GM21367 (cell line): ENCODE data around the gene MUC6.

Experiments
- ATAC-seq: cut with Tn5 transposase; IDR thresholded peaks from one replicate; pipeline ENCODE4 v1.9.1; 2021; ENCODE audit not compliant: unreplicated experiment

Gene MUC6

DNA sequence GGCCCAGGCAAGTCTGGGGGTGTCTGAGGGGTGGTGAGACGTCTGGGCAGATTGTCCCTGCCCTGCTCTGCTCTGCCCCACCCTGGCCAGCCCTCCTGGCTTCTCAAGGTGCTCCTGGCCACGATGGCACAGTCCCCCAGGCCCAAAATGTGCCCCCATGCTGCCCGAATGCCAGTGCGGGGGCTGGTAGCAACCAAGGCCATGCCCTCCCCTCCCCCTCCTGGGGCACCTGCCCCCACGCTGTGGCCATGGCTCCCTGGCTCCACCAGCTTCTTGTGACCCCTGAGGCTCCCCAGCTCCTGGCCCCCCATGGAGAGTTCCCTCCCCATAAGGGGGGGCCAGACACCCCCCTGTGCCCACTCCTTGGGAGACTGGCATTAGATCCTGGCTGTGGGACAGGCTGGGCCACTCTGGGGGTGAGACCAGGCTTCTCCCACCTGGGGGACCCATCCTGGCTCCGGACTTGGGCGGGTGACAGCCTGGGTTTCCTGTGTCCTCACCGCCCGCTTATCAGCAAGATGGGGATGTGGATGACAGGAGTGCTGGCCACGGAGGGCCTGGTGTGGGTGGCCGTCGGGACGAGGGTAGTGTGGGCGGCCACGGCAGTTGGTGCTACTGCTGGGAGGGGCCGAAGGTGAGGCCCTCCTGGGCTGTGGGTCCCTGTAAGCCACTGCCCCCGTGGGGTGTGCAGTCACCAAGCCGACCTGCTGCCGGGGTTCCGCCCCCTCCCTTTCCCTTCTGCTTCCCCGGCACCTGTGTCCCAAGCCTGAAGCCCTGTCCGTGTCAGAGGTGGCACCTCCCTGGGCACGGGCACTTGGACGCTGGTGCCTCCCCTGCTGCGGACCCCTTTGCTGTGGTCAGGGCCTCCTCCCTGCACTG is 15.9 kb upstream of the MUC6 start:
- ATAC-seq: no peak

DNA sequence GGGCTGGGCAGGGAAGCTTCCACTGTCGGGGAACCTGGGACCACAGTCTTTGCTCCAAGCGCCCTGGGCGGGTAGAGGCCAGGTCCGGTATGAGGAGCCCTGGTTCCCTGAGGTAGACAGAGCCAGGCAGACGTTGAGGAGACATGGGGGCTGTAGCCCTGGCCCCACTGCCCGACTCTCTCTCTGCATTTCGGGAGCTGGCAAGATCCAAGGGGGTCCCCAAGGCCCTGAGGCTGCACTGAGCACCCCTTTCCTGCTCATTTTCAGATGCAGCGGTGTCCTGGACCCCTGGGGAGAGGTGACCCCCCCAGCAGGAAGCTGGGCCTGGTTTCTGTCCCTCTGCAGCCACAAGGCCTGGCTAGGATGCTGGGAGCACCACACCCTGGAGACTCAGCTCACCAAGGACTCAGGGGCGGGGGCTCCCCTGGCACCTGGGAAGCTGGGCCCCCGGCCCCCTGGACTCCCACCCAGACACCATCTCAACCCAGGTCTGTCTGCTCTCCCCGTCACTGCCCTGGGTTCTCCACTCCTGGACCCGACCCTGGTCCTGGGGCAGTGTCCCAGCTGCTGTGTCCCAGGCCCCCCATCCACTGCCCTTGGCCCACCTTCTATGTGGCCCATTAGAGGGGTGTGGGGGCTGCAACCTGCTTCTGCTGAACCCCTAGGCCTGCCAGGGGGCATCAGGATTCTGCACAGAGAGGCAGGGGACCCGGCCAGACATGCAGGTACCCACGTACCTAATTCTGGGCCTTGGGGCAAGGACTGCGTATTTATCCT is 15.0 kb upstream of the MUC6 start:
- no peak for ATAC-seq

DNA sequence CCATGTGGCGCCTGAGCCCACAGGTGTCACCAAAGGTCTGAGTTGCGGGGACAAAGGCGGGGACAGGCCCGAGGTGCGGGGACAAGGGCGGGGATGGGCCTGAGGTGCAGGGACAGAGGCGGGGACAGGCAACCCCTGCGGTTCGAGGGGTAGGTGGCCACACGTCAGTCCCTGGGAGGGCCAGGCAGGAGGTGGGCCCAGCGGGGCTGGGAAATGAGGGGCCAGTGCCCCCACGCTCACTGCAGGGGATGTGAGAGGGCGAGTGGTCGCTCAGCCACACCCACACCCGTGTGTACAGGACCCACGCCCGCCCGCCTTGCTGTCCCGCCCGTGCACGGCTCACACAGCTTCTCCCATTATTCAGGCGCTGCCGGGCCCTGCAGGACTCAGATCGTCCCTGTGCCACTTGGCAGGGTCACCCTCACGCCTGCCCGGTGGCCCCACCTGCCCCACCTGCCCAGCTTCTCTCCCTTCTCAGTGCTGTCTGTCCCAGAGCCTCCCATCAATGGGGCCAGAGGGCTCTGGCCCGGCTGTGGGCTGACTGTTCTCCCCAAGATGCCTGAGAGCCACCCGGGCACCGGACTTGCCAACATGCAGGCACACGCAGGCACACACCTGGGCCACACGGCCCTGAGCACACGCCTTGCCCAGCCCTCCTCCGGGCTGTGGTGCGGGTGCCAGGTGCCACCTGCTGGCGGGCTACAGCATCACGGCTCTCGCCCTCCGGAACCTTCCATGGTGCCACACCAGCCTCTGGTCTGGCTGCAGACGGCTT is 14.2 kb upstream of the MUC6 start:
- no peak for ATAC-seq

DNA sequence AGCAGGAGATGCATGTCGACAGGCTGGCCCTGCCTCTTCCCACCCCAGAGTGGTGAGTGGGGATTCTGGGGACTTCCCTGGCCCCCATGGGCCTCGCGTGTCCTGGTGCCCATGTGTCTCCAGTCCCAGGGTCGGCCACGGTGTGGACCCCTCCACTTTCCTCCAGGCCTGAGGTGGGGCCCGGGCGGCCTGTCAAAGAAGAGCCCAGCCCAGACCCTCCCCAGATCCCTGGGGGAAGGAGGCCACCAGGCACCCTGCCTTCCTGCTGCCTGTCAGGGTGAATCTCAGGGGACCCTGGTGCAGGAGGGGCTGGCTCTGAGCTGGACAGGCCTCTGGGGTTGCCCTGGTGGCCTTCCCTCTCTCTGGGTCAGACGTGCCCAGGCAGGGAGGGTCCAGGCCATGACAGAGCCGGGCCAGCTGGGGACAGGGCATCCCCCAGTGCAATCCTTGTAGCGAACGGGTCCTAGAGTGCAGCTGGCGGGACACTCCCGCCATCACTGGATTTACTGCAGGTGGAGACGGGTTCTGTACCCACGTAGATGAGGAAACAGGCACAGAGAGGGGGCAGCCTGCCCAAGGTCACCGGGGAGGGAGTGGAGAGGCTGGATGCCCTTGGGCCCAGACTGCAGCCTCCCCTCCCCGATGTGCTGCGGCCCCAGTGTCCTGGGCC is 13.5 kb upstream of the MUC6 start:
- no peak for ATAC-seq

DNA sequence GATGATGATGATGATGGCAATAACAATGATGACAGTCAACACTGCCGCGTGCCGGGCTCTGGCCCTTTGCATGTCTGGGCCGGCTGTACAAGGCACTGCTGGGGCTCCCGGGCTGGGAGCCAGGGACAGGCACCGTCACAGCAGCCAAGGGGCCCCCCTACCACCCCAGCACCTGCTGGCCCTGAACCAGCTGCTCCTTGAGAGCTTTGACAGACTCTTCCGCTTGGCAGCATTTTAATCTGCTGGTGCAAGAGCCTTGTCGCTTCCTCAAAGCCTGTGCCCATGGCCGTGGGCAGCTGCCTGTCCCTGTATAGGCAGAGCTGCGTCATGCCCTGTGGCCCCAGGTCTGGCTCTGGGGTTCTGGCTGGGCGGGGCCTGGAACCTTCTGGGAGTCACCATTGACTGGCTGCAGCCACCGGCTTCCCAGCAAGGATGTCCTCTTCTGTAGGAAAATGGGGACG is 12.9 kb upstream of the MUC6 start:
- ATAC-seq: no peak

DNA sequence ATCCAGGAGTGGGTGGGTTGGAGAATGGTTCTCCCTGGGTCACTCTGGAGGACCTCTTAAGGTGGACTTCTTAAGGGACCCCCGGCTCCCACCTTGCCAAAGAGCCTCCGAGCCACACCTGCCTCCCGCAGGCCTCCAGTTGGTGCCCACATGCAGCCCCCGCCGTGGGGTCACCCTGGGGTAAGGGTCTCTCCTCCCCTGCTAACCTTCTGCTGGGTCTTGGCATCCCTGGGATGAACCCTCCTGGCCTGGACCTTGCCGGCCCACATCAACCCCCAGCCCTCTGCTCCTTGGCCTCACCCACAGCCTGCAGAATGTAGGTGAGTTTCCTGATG is 12.5 kb upstream of the MUC6 start:
- ATAC-seq: no peak

DNA sequence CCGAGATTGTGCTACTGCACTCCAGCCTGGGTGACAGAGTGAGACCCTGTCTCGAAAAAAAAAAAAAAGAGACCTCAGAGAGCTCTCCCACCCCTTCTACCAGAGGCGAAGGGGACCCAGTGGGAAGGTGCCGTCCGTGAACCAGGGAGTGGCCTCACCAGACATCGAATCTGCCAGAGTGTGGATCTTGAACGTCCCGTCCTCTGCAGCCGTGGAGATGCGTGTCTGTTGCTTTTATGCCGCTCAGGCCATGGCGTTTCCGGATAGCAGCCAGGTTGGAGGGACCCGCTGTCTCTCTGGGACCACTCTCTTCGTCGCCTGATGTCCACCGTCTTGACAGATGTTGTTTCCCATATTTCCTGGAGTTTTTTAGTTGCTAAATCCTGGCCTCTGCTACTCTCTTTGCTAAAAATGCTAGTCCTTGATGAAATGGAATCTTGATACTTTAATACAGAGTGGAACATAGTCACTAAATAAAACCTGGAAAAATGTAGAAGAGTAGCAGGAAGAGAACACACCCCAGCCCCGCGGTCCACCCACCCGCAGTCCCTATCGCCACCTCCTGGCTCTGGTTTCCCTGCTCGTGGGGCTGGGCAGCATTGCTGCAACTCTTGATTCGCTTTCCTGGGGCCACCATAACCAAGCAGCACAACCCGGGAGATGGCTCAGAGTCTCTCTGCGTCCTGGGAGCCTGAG is 12.0 kb upstream of the MUC6 start:
- no peak for ATAC-seq

DNA sequence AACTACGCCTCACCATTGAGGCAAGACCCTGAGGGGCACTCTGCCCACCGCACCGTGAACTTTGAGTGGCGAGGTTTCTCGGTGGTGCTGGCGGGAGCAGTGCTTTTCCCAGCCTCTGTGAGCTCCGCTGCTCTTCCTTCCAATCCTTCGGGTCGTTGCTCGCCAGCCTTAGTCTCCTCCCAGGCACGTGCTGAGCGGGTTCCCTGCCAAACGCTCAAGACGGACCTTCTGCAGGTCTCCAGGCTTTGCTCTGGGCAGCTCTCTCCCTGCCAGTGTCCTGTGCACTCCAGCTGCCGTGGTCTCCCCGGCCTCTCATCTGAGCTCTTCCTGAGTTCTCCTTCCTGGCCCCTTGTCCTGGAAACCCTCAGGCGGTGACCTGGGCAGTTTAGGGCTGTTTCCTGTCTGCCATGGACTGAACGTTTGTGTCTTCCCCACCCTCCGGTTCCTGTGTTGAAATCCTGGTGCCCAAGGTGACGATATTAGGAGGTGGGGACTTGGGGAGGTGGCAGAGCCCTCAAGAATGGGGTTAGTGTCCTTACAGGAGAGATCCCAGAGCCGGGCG is 11.2 kb upstream of the MUC6 start:
- ATAC-seq: no peak

DNA sequence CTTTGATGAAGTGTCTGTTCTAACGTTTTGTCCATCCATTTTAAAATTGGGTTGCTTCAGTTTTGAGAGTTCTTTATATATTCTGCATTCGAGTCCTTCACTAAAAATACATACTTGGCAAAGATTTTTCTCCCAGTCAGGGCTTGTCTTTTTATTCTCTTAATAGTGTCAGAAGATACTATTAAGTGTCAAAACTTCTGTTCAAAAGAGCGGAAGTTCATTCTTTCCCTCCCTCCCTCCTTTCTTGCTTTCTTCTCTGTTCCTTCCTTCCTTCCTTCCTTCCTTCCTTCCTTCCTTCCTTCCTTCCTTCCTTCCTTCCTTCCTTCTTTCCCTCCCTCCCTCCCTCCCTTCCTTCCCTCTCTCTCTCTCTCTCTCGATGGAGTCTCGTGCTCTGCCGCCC is 7.6 kb upstream of the MUC6 start:
- no peak for ATAC-seq

DNA sequence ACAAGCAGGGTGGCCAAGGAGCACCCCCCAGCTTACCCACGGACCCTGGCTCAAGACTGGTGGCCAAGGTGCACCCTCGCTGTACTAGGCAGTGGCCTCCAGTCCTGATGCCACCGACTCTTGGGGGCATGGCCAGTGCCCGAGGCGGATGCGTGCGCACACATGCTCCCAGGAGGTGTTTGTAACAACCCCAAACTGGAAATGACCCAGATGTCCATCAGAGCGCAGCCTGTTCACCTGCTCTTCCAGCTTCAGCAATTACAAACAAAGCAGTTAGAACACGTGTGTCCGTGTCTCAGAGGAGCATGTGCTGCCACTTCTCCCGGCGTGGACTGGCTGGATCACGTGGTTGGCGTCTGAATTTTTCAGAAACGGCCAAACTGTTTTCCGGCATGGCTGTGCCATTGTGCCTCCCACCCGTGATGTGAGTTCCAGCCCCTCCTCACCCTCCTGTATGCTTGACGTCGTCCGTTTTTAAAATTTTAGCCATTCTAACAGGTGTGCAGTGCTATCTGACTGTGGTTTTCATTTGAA is 7.1 kb upstream of the MUC6 start:
- no peak for ATAC-seq

DNA sequence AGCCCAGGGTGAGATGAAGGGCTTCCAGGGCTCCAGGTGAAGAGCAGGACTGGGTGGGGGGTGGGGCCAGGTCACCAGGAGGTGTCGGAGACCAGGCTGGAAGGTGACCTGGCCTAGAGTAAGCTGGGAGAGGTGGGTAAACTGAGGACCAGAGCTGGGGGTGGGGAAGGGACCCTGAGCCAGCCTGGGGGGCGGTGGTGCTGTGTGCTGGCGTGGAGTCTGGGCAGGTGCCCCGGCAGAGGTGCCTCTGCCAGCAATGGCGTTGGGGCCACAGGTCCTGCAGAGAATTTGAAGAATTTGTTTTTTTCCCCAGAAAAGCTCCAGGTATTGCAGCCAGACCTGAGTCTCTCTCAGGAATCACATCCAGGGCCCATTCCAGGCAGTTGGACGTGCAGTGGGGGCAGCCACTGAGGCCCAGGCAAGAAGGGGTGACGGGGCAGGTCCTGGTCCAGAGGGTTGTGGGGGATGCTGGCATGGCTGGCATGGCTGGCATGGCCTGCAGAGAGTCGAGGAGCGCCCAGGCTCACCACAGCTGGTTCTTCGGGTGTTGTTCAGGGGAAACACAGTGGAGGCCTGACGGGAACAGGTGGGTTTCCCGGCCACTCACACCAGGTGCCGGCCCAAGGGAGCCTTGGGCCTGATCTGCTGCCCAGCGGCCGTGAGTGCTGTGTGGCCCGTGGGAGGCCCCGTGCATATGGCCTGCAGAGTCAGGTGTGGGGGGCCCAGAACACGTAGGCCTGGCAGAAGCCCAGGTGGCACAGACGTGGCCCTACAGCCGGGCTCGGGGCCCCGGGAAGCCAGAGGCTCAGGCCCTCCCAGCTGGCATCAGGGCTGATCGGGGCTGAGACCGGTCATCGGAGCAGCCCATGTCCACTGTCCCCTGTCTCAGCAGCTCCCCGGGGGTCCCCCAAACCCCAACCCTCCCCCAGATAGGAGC is 6.4 kb upstream of the MUC6 start:
- no peak for ATAC-seq

DNA sequence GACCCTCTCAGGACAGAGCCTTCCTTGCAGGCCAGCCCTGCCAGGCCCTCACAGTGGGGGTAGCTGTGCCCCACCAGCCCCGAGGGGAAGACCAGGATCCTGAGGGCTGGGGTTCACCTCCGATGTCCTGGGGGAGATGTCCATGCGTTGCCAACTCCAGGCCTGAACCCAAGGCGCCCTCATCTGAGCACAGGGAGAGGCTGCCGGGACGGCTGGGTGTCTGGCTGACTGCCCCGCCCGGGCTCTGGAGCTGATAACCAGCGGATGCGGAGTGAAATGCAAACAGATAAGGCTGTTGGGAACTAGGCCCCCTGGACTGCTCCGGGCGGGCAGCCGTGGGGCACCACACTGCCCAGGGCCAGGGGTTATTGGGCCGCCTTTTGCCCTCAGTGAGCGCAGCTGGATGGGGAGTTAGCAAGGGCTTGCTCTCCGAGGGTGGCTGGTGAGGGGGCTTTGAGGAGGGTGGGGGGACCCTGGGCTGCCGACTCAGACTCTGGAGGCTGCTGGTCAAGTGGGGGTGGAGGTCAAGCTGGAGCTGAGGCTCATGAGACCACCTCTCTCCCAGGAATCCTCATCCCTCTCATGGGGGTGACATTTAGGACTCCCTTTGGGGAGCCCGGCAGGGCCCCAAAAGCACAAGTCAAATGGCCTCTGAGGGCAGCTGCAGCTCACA is 5.6 kb upstream of the MUC6 start:
- ATAC-seq: no peak

DNA sequence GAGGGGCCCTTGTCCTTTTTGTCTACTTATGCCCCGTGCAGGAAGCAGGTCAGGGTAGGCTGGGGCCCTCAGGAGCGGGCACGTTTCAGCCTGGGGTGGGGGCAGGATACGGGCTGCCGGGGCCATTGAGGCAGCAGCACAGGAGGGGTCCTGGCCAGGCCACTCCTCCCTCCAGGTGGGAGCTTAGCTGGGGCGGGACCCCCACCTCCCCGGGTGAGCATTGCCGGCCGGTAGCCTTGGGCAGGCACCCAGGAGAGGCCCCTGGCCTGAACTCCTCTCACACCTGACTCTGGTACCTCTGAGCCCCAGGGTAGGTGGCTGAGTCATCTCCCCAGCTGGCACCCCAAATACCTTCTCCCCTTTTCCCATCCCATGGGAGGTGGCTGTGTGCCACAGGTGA is 5.0 kb upstream of the MUC6 start:
- no peak for ATAC-seq

DNA sequence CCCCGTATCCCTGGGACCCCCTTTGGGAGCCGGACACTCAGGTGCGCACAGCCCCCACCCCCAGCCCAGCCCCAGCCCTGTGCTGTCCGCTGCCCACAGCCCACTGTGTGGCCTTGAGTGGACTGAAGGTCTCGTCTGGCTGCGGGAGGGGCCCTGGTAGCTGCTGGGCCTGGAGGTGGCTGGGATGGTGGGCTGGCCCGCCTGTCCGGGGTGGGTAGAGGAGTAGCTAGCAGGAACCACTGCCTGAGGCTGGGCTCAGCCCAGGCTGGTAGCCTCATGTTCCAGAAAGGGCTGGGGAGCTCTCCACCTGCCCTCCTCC is 4.6 kb upstream of the MUC6 start:
- ATAC-seq: no peak

DNA sequence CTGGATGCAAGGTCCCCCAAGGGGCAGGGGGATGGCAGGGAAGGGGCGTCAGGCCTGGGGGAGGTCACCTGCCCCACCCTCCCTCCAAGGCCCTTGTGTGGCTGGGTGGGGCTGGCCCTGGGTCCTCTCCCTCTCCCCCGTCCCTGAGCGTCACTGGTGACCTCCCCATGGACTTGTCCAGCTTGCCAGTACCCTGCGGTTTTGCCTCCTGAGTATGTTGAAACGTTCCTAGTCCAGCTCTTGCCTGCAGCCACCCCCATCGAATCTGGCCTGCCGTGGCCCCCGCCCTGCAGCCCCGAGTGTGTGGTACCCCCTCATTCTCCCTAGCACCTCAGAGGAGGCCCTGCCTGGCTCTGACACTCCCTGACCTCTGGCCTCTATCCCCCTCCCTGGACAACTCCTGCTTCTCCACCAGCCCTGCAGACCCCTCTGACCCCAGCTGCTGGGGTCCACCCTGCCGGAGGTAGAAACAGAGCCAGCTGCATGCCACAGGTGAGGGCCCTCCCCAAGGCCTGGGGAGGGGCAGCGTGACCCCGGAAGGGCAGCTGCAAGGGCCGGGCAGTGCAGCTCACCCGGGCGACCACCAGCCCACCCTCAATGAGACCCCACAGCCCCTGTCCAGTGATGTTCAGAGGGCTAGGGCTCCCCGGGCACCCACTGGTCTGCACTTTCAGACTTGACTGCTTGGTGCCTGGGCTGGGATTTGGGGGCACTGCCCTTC is 4.1 kb upstream of the MUC6 start:
- ATAC-seq: no peak

DNA sequence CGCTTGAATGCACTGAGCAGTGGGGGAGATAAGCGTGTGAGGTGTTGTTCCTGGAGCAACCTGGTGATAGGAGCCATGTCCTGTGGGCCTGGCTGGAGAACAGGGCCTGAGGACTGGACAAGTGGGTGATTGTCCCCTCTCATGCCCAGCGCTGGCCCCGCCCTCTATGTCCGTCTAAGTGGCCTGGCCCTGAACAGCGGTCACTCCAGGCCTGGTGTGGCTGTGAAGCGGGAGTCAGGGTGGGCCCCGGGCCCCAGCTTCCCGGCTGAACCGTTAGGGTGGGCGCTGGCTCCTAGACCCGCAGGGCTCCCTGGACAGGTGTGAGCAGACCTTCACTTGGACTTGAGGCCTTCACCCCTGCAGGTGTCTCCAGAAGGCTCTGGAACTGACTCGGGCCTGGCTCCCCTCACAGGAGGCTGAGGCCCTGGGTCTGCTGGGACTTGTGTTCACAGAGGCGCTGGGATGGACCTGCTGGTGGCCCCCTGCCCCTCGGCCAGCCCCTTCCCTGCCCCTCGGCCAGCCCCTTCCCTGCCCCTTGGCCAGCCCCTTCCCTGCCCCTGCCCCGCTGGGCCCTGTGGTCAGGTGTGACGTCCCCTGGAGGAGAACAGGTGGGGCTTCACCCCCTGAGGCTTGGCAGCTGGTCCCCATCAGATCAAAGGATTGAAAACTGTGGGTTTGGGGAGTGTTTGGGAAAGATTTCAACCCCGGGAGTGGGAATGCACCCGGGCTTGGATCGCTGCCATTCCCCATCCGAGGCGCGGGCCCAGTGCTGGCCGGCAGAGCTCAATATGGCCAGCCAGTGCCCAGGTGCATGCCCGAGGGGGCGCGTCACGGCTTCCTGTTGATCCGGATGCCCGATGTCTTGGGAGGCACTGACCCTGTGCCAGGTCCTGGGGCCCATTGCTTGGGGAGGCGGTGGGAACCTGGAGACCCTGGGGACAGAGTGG is 3.2 kb upstream of the MUC6 start:
- ATAC-seq: no peak

DNA sequence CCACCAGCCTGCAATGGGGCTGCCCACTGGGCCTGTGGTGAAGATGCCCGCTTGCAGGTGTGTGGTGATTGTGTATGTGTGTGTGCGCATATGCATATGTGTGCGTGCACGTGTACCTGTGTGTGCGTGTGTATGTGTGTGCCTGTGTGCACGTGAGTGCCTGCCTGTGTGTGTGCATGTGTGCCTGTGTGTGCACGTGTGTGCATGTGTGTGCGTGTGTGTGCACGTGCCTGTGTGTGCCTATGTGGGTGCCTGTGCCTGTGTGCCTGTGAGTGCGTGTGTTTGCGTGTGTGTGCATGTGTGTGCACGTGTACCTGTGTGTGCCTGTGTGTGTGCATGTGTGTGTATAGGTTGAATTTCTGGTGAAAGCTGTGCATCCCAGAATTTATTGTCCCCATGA is 2.4 kb upstream of the MUC6 start:
- no peak for ATAC-seq
